OCI-LY7 (cell line): ENCODE measurements around the gene GPS1. TPM values are rescaled to one million over a fixed set of nuclear protein-coding genes. Genes with fewer than 3 reads are reported as not detected.

ENCODE experiments used
- BruUV-seq: library from RNA; stranded (reverse); fragments of 400-500 nt; replicated peaks from 2 replicates; lab custom pipeline; 2021; lab: Mats Ljungman, UMichigan
- CTCF ChIA-PET: fragments of 300-600 bp; sonication (Branson Sonifier 250); formaldehyde crosslinking; loops from one replicate; lab custom pipeline; 2022; ENCODE audit warnings: antibody characterized with exemption; ENCODE audit not compliant: unreplicated experiment; lab: Charles Lee
- POLR2A ChIA-PET: fragments of 300-600 bp; sonication (Branson Sonifier 250); formaldehyde crosslinking; loops from one replicate; lab custom pipeline; 2022; ENCODE audit warnings: antibody characterized with exemption; lab: Charles Lee
- DNase-seq: peaks from one replicate; pipeline ENCODE4 v3.0.0-alpha.2; 2015; ENCODE audit warnings: low spot score
- H2AFZ ChIP-seq: fragments of 200-600 bp; sonication (generic), shearing (Covaris generic); 2 replicates; pipeline ENCODE4 v1.6.1; 2014; ENCODE audit warnings: mild to moderate bottlenecking, antibody characterized with exemption, low read length, moderate library complexity
- H3K27ac ChIP-seq: fragments of 200-600 bp; sonication (generic); 2 replicates; pipeline ENCODE4 v1.5.1; 2014; ENCODE audit warnings: mixed run types, low read depth, mild to moderate bottlenecking, moderate library complexity, low read length, inconsistent platforms; ENCODE audit not compliant: poor library complexity, severe bottlenecking
- H3K36me3 ChIP-seq: fragments of 200-600 bp; sonication (generic); 2 replicates; pipeline ENCODE4 v1.6.1; 2014; ENCODE audit warnings: mild to moderate bottlenecking, antibody characterized with exemption, low read length, moderate library complexity, mixed read lengths; ENCODE audit not compliant: insufficient read depth
- H3K4me1 ChIP-seq: fragments of 200-600 bp; sonication (generic); 2 replicates; pipeline ENCODE4 v1.5.1; 2014; ENCODE audit warnings: mild to moderate bottlenecking, low read length; ENCODE audit not compliant: insufficient read depth, poor library complexity, severe bottlenecking
- H3K4me2 ChIP-seq: fragments of 200-600 bp; sonication (generic); 2 replicates; pipeline ENCODE4 v1.6.1; 2014; ENCODE audit warnings: mild to moderate bottlenecking, low read length
- H3K4me3 ChIP-seq: fragments of 200-600 bp; sonication (generic); 2 replicates; pipeline ENCODE4 v1.5.1; 2014; ENCODE audit warnings: mild to moderate bottlenecking, low read depth, low read length; ENCODE audit not compliant: poor library complexity, severe bottlenecking
- H3K79me2 ChIP-seq: fragments of 200-600 bp; sonication (generic); 2 replicates; pipeline ENCODE4 v1.6.1; 2016; ENCODE audit warnings: low read depth, mild to moderate bottlenecking, low read length, moderate library complexity, mixed read lengths; ENCODE audit not compliant: insufficient read depth
- H3K9me2 ChIP-seq: fragments of 200-600 bp; sonication (generic); 2 replicates; pipeline ENCODE4 v1.6.1; 2016; ENCODE audit warnings: mild to moderate bottlenecking, low read length, mixed read lengths; ENCODE audit not compliant: insufficient read depth
- H3K9me3 ChIP-seq: fragments of 200-600 bp; sonication (generic); 2 replicates; pipeline ENCODE4 v1.6.1; 2014; ENCODE audit warnings: mild to moderate bottlenecking, mixed run types, low read length, mixed read lengths
- H4K20me1 ChIP-seq: fragments of 200-600 bp; sonication (generic); 2 replicates; pipeline ENCODE4 v1.6.1; 2014; ENCODE audit warnings: mild to moderate bottlenecking, antibody characterized with exemption, low read length, moderate library complexity, mixed read lengths; ENCODE audit not compliant: insufficient read depth
- EZH2phosphoT487 ChIP-seq: fragments of 200-600 bp; sonication (generic); IDR thresholded peaks from 2 replicates; pipeline ENCODE4 v1.6.1; 2018; ENCODE audit warnings: low read depth, borderline replicate concordance, mild to moderate bottlenecking, mixed run types, antibody characterized with exemption, low read length, moderate library complexity, mixed read lengths
- intact Hi-C: fragments of 100-400 bp; cut with micrococcal nuclease; formaldehyde crosslinking; loops from one replicate; pipeline ENCODE4 v1.10.0; 2022; ENCODE audit not compliant: unreplicated experiment
- total RNA-seq, 2 experiments: library from RNA; depleted of rRNA in 1 of 2; stranded (reverse); fragments of >200 nt in 1 of 2; shearing (Covaris generic) in 1 of 2; gene quantifications; 2 replicates each; pipeline ENCODE4 v1.2.3, GENCODE V29; 2014 to 2022
- TF ChIP-seq, protein P1 (sequence below): fragments of 200-600 bp; sonication (generic); conservative IDR thresholded peaks from 2 replicates; pipeline ENCODE4 v1.5.1; 2014; ENCODE audit warnings: mild to moderate bottlenecking, antibody characterized with exemption, low read length, moderate library complexity, mixed read lengths

GPS1 gene
- total RNA-seq, 2 experiments from 2014 or later: 133 to 169 TPM

DNA sequence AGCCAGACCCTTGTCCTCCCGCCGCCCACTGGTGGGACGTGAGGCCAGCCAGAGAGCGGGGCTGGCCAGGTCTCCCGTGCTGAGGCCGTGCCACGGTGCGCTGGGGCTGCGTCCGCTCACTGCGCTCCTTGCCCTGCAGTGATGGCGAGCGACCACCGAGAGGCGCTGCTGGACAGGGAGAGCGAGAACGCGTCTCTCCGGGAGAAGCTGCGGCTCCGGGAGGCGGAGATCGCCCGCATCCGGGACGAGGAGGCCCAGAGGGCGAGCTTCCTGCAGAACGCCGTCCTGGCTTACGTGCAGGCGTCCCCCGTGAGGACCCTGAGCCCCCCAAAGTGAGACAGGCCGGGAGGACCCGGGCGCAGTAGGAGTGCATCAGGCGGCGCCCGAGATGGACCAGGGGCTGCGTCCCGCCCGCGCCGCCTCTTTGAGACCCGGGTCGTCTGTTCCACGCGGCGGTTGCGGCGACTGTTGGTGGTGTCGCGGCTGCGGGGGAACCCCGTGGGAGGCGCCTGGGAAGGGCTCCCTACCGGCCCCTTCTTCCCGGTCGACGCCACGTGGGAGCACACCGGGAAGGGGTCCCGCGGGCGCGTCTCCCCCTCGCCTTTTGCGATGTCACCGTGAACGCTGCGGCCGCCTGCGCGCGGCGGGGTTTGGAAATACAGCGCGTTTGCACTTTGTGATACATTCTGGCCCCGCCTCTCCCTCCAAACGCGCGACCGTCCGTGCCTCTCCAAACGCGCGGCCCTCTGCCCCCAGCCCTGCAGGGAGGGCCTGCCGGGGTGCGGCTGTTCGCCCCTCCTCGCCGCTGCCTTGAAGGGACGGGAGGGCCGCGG lies 21.0 kb upstream of the GPS1 start:
- no peaks in the 10 kb centered on the region for H3K9me3 ChIP-seq
- H3K4me1 ChIP-seq: peaks cover 12% of the 10 kb centered on the region
- no peaks in the 10 kb centered on the region for H4K20me1 ChIP-seq
- H3K36me3 ChIP-seq: no peaks in the 10 kb centered on the region
- ChIA-PET CTCF (interaction anchor here (0.5 to 0.6 kb wide), 2 partner anchors 114 to 138 kb away, joined by 3 read pairs; no protein-coding TSS in a partner anchor), POLR2A (interaction anchor here (1.2 kb wide), 1 partner anchor 136 kb away, joined by 3 read pairs; no protein-coding TSS in a partner anchor)
- DNase-seq: peak; percentile 85
- H3K4me3 ChIP-seq: peak overlapping the region; percentile 51
- no TSS peak for BruUV-seq
- TF ChIP-seq, protein P1, sequence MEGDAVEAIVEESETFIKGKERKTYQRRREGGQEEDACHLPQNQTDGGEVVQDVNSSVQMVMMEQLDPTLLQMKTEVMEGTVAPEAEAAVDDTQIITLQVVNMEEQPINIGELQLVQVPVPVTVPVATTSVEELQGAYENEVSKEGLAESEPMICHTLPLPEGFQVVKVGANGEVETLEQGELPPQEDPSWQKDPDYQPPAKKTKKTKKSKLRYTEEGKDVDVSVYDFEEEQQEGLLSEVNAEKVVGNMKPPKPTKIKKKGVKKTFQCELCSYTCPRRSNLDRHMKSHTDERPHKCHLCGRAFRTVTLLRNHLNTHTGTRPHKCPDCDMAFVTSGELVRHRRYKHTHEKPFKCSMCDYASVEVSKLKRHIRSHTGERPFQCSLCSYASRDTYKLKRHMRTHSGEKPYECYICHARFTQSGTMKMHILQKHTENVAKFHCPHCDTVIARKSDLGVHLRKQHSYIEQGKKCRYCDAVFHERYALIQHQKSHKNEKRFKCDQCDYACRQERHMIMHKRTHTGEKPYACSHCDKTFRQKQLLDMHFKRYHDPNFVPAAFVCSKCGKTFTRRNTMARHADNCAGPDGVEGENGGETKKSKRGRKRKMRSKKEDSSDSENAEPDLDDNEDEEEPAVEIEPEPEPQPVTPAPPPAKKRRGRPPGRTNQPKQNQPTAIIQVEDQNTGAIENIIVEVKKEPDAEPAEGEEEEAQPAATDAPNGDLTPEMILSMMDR: peak; percentile 85
- no peak for TF ChIP-seq EZH2phosphoT487
- peak overlapping the region; percentile 59 for H2AFZ ChIP-seq
- no peak overlapping the region for H3K27ac ChIP-seq
- intact Hi-C loops: loop anchor here (1.0 to 5.0 kb wide), 2 partner anchors 124 to 177 kb away; no protein-coding TSS in a partner anchor
- peak overlapping the region; percentile 62 for H3K4me2 ChIP-seq
- H3K79me2 ChIP-seq: no peaks in the 10 kb centered on the region
- no peaks in the 10 kb centered on the region for H3K9me2 ChIP-seq

DNA sequence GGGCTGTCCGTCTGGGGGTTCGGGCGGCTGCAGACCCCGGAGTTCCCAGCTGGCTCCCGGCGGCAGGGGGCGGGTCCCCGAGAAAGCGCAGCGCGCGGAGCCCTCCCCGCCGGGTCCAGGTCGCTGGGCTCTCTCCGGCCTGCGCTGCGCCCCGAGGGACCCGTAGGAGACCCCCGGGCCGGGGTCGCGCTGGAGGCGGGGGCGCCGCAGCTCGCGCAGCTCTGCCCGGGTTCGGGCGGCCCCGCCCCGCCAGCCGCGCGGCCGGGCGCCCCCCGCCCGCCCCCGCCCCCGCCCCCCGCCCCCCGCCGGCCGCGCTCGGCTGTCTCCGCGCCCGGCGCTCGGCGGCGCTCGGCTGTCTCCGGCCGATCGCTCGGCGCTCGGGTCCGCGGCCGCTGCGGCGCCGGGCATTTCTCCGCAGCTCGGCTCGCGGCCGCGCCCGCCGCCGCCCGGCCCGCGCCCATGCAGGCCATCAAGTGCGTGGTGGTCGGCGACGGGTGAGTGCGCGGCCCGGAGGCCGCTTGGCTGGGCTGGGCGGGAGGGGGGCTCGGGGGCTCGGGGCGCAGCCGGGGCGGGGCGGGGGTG lies 20.3 kb upstream of the GPS1 start, which contains the start of gene RAC3:
Gene RAC3 (plus strand): TSS at position 376 of the 582 bp plus-strand sequence. CDS start 84 bp downstream, at position 460.
- CTCF ChIA-PET: no interaction called here
- POLR2A ChIA-PET: no interaction called here
- Histone ChIP-seq H3K9me3 (no peaks in the 10 kb centered on the region), H3K4me1 (peaks cover 16% of the 10 kb centered on the region), H3K9me2 (no peaks in the 10 kb centered on the region), H3K36me3 (no peaks in the 10 kb centered on the region), H4K20me1 (0 out of 2 replicates have a peak, but pooled peaks cover under 1% of the 10 kb centered on the region), H3K4me3 (peak within 1 kb of the TSS; percentile 51), H3K27ac (no peak within 1 kb of the TSS), H2AFZ (peak within 1 kb of the TSS; percentile 59), H3K4me2 (peak within 1 kb of the TSS; percentile 62), H3K79me2 (no peaks in the 10 kb centered on the region)
- DNase-seq: no peak
- intact Hi-C loops: loop anchor here (5.0 kb wide), 1 partner anchor 176 kb away; no protein-coding TSS in a partner anchor
- TF ChIP-seq, protein P1: no peak
- TF ChIP-seq EZH2phosphoT487: no peak
- no TSS peak for BruUV-seq
